Measurements from ENCODE around the gene DCBLD2.

Gene DCBLD2

GRCh38 chr3:98763819-98764418 lies 137.6 kb downstream of the DCBLD2 start:
- Histone ChIP-seq H3K27ac (ENCODE audit: low read depth, low read length) (no peak overlapping the region), H3K18ac (ENCODE audit: low read length) (no peak overlapping the region), H3K4me2 (ENCODE audit: low read length) (no peak overlapping the region), H3K36me3 (ENCODE audit: control insufficient read depth in 1 of 2, insufficient read depth in 2 of 2, low read length in 2 of 2) (no peaks in the 10 kb centered on the region), H2BK12ac (ENCODE audit: low read length) (no peak overlapping the region), H2BK120ac (ENCODE audit: insufficient read depth, low read length, poor library complexity) (no peak overlapping the region), H2AK5ac (ENCODE audit: low read length) (no peak overlapping the region), H3K79me1 (ENCODE audit: low read length) (no peaks in the 10 kb centered on the region), H3K9me3 (ENCODE audit: insufficient read depth, low read depth, low read length) (no peaks in the 10 kb centered on the region), H3K23ac (ENCODE audit: low read length) (no peak overlapping the region), H4K8ac (ENCODE audit: low read depth, low read length) (no peak overlapping the region), H3K14ac (ENCODE audit: low read length) (no peak overlapping the region), H4K91ac (ENCODE audit: low read depth, low read length) (no peak overlapping the region), H2BK5ac (ENCODE audit: low read depth, low read length, poor library complexity) (no peak overlapping the region), H3K4me1 (ENCODE audit: control insufficient read depth in 1 of 2, insufficient read depth in 2 of 2, low read length in 2 of 2) (no peaks in the 10 kb centered on the region), H2AFZ (ENCODE audit: insufficient read depth, low read length, poor library complexity) (no peak overlapping the region), H3K9ac (ENCODE audit: low read length) (no peak overlapping the region), H3K4me3 (ENCODE audit: low read depth, low read length) (no peak overlapping the region), H3K79me2 (ENCODE audit: control insufficient read depth, insufficient read depth, low read length, poor library complexity) (no peaks in the 10 kb centered on the region), H3K27me3 (ENCODE audit: insufficient read depth, low read length) (no peaks in the 10 kb centered on the region), H3K4ac (ENCODE audit: low read depth, low read length) (no peak overlapping the region), H4K12ac (ENCODE audit: low read depth, low read length) (no peak overlapping the region)
- WGBS (ENCODE audit: extremely low coverage, insufficient coverage, insufficient read length), result no CpG with 5 or more reads among the region's 5 CpGs
- DNase-seq, result no peak

GRCh38 chr3:98763076-98763475 lies 138.4 kb downstream of the DCBLD2 start, which contains the start of gene ST3GAL6:
Gene ST3GAL6, plus strand, starts transcription at chr3:98763340. Its CDS starts 5,101 bp downstream, at chr3:98768441.
- Histone ChIP-seq H2BK120ac (ENCODE audit: insufficient read depth, low read length, poor library complexity) (no peak within 1 kb of the TSS), H3K27me3 (ENCODE audit: insufficient read depth, low read length) (no peaks in the 10 kb centered on the region), H3K79me1 (ENCODE audit: low read length) (no peaks in the 10 kb centered on the region), H2BK5ac (ENCODE audit: low read depth, low read length, poor library complexity) (no peak within 1 kb of the TSS), H2AK5ac (ENCODE audit: low read length) (no peak within 1 kb of the TSS), H4K12ac (ENCODE audit: low read depth, low read length) (no peak within 1 kb of the TSS), H3K27ac (ENCODE audit: low read depth, low read length) (no peak within 1 kb of the TSS), H3K14ac (ENCODE audit: low read length) (no peak within 1 kb of the TSS), H3K9ac (ENCODE audit: low read length) (no peak within 1 kb of the TSS), H3K9me3 (ENCODE audit: insufficient read depth, low read depth, low read length) (no peaks in the 10 kb centered on the region), H3K36me3 (ENCODE audit: control insufficient read depth in 1 of 2, insufficient read depth in 2 of 2, low read length in 2 of 2) (no peaks in the 10 kb centered on the region), H3K4ac (ENCODE audit: low read depth, low read length) (no peak within 1 kb of the TSS), H3K4me2 (ENCODE audit: low read length) (no peak within 1 kb of the TSS), H3K18ac (ENCODE audit: low read length) (no peak within 1 kb of the TSS), H2BK12ac (ENCODE audit: low read length) (no peak within 1 kb of the TSS), H3K79me2 (ENCODE audit: control insufficient read depth, insufficient read depth, low read length, poor library complexity) (no peaks in the 10 kb centered on the region), H2AFZ (ENCODE audit: insufficient read depth, low read length, poor library complexity) (no peak within 1 kb of the TSS), H3K4me3 (ENCODE audit: low read depth, low read length) (no peak within 1 kb of the TSS), H3K4me1 (ENCODE audit: control insufficient read depth in 1 of 2, insufficient read depth in 2 of 2, low read length in 2 of 2) (no peaks in the 10 kb centered on the region), H3K23ac (ENCODE audit: low read length) (peak within 1 kb of the TSS; percentile 68), H4K91ac (ENCODE audit: low read depth, low read length) (no peak within 1 kb of the TSS), H4K8ac (ENCODE audit: low read depth, low read length) (no peak within 1 kb of the TSS)
- DNase-seq, result peak in 1 of 2 donors; percentile 53
- WGBS (ENCODE audit: extremely low coverage, insufficient coverage, insufficient read length), result no CpG with 5 or more reads among the region's 1 CpG

- no CpG with 5 or more reads among the region's 2 CpGs for WGBS (ENCODE audit: extremely low coverage, insufficient coverage, insufficient read length)
- H3K36me3 ChIP-seq (ENCODE audit: control insufficient read depth in 1 of 2, insufficient read depth in 2 of 2, low read length in 2 of 2), result no peaks in the 10 kb centered on the region
- H3K14ac ChIP-seq (ENCODE audit: low read length), result no peak overlapping the region
- H3K27me3 ChIP-seq (ENCODE audit: insufficient read depth, low read length), result no peaks in the 10 kb centered on the region
- no peak overlapping the region for H3K4me3 ChIP-seq (ENCODE audit: low read depth, low read length)
- H2AFZ ChIP-seq (ENCODE audit: insufficient read depth, low read length, poor library complexity), result no peak overlapping the region
- H2BK12ac ChIP-seq (ENCODE audit: low read length), result no peak overlapping the region
- no peak overlapping the region for H3K27ac ChIP-seq (ENCODE audit: low read depth, low read length)
- no peaks in the 10 kb centered on the region for H3K9me3 ChIP-seq (ENCODE audit: insufficient read depth, low read depth, low read length)
- no peak overlapping the region for H4K12ac ChIP-seq (ENCODE audit: low read depth, low read length)
- no peaks in the 10 kb centered on the region for H3K4me1 ChIP-seq (ENCODE audit: control insufficient read depth in 1 of 2, insufficient read depth in 2 of 2, low read length in 2 of 2)
- no peak overlapping the region for H2AK5ac ChIP-seq (ENCODE audit: low read length)
- H4K8ac ChIP-seq (ENCODE audit: low read depth, low read length), result no peak overlapping the region
- no peak overlapping the region for H2BK5ac ChIP-seq (ENCODE audit: low read depth, low read length, poor library complexity)
- no peak overlapping the region for H3K4me2 ChIP-seq (ENCODE audit: low read length)
- H3K79me1 ChIP-seq (ENCODE audit: low read length), result no peaks in the 10 kb centered on the region
- H3K4ac ChIP-seq (ENCODE audit: low read depth, low read length), result no peak overlapping the region
- no peak overlapping the region for H3K18ac ChIP-seq (ENCODE audit: low read length)
- H2BK120ac ChIP-seq (ENCODE audit: insufficient read depth, low read length, poor library complexity), result no peak overlapping the region
- no peaks in the 10 kb centered on the region for H3K79me2 ChIP-seq (ENCODE audit: control insufficient read depth, insufficient read depth, low read length, poor library complexity)
- no peak overlapping the region for H4K91ac ChIP-seq (ENCODE audit: low read depth, low read length)
- no peak for DNase-seq
- H3K23ac ChIP-seq (ENCODE audit: low read length), result no peak overlapping the region
- no peak overlapping the region for H3K9ac ChIP-seq (ENCODE audit: low read length)
Measured at GRCh38 chr3:98761643-98762229, 139.8 kb downstream of the DCBLD2 start.

- Histone ChIP-seq H4K12ac (ENCODE audit: low read depth, low read length) (no peak overlapping the region), H3K9me3 (ENCODE audit: insufficient read depth, low read depth, low read length) (no peaks in the 10 kb centered on the region), H3K18ac (ENCODE audit: low read length) (no peak overlapping the region), H3K23ac (ENCODE audit: low read length) (no peak overlapping the region), H4K91ac (ENCODE audit: low read depth, low read length) (no peak overlapping the region), H2AK5ac (ENCODE audit: low read length) (no peak overlapping the region), H3K14ac (ENCODE audit: low read length) (no peak overlapping the region), H3K36me3 (ENCODE audit: control insufficient read depth in 1 of 2, insufficient read depth in 2 of 2, low read length in 2 of 2) (no peaks in the 10 kb centered on the region), H3K27me3 (ENCODE audit: insufficient read depth, low read length) (no peaks in the 10 kb centered on the region), H2BK12ac (ENCODE audit: low read length) (no peak overlapping the region), H2BK5ac (ENCODE audit: low read depth, low read length, poor library complexity) (no peak overlapping the region), H3K27ac (ENCODE audit: low read depth, low read length) (no peak overlapping the region), H3K4ac (ENCODE audit: low read depth, low read length) (no peak overlapping the region), H3K4me1 (ENCODE audit: control insufficient read depth in 1 of 2, insufficient read depth in 2 of 2, low read length in 2 of 2) (no peaks in the 10 kb centered on the region), H3K9ac (ENCODE audit: low read length) (no peak overlapping the region), H2AFZ (ENCODE audit: insufficient read depth, low read length, poor library complexity) (no peak overlapping the region), H3K79me2 (ENCODE audit: control insufficient read depth, insufficient read depth, low read length, poor library complexity) (no peaks in the 10 kb centered on the region), H3K4me2 (ENCODE audit: low read length) (no peak overlapping the region), H3K79me1 (ENCODE audit: low read length) (no peaks in the 10 kb centered on the region), H3K4me3 (ENCODE audit: low read depth, low read length) (no peak overlapping the region), H4K8ac (ENCODE audit: low read depth, low read length) (no peak overlapping the region), H2BK120ac (ENCODE audit: insufficient read depth, low read length, poor library complexity) (no peak overlapping the region)
- WGBS (ENCODE audit: extremely low coverage, insufficient coverage, insufficient read length), result no CpG with 5 or more reads among the region's 2 CpGs
- peak in 1 of 2 donors; percentile 64 for DNase-seq
Measured at GRCh38 chr3:98759629-98760028, 141.9 kb downstream of the DCBLD2 start.

Data from trophoblast cell (in vitro differentiated cells and primary cell).